PC-3 (cell line): ENCODE measurements around the gene RAB29. TPM values are rescaled to one million over a fixed set of nuclear protein-coding genes. Genes with fewer than 3 reads are reported as not detected.

Experiments
- ATAC-seq: fragments of 200-7000 bp; cut with Tn5 transposase; 2 replicates; pipeline ENCODE4 v1.9.1; 2020; ENCODE audit warnings: mild to moderate bottlenecking, moderate library complexity
- BruUV-seq: library from RNA; stranded (reverse); fragments of 400-500 nt; replicated peaks from 2 replicates; lab custom pipeline; 2021; lab: Mats Ljungman, UMichigan
- CTCF ChIA-PET: fragments of 300-600 bp; sonication (Branson Sonifier 250); formaldehyde crosslinking; loops from one replicate; lab custom pipeline; 2022; ENCODE audit warnings: antibody characterized with exemption; lab: Charles Lee
- POLR2A ChIA-PET: fragments of 300-600 bp; sonication (Branson Sonifier 250); formaldehyde crosslinking; loops from one replicate; lab custom pipeline; 2022; ENCODE audit warnings: antibody characterized with exemption; ENCODE audit not compliant: unreplicated experiment; lab: Charles Lee
- DNase-seq: peaks from one replicate; pipeline ENCODE4 v3.0.0-alpha.2; 2015
- H2AFZ ChIP-seq: fragments of 300-600 bp; sonication (generic); 2 replicates; pipeline ENCODE4 v1.6.0; 2016; ENCODE audit warnings: antibody characterized with exemption, low read length
- H3F3A ChIP-seq: fragments of 300-600 bp; sonication (generic); one replicate; pipeline ENCODE4 v1.6.0; 2017; ENCODE audit warnings: antibody characterized with exemption, low read length, control low read depth, mild to moderate bottlenecking; ENCODE audit not compliant: unreplicated experiment
- H3K27ac ChIP-seq: fragments of 300-600 bp; sonication (generic); 2 replicates; pipeline ENCODE4 v1.5.1; 2016; ENCODE audit warnings: mild to moderate bottlenecking, low read length
- H3K27me3 ChIP-seq: fragments of 300-600 bp; sonication (generic); 2 replicates; pipeline ENCODE4 v1.6.1; 2016; ENCODE audit warnings: low read length, mixed read lengths
- H3K36me3 ChIP-seq: fragments of 300-600 bp; sonication (generic); 2 replicates; pipeline ENCODE4 v1.6.1; 2016; ENCODE audit warnings: low read depth, mixed run types, low read length, mixed read lengths
- H3K4me1 ChIP-seq: fragments of 300-600 bp; sonication (generic); 2 replicates; pipeline ENCODE4 v1.5.1; 2016; ENCODE audit warnings: low read length; ENCODE audit not compliant: insufficient read depth
- H3K4me2 ChIP-seq: fragments of 300-600 bp; sonication (generic); 2 replicates; pipeline ENCODE4 v1.6.0; 2016; ENCODE audit warnings: low read length
- H3K4me3 ChIP-seq: fragments of 300-600 bp; sonication (generic); 2 replicates; pipeline ENCODE4 v1.5.1; 2016; ENCODE audit warnings: mild to moderate bottlenecking, low read length, mixed read lengths
- H3K79me2 ChIP-seq: fragments of 300-600 bp; sonication (generic); 2 replicates; pipeline ENCODE4 v1.6.1; 2017; ENCODE audit warnings: low read length, mixed read lengths
- H3K9ac ChIP-seq: fragments of 300-600 bp; sonication (generic); 2 replicates; pipeline ENCODE4 v1.6.0; 2016; ENCODE audit warnings: mild to moderate bottlenecking, low read length
- H3K9me2 ChIP-seq: fragments of 300-600 bp; sonication (generic); replicated peaks from 2 replicates; pipeline ENCODE4 v1.6.1; 2016; ENCODE audit warnings: mixed run types, low read length, mixed read lengths
- H3K9me3 ChIP-seq: fragments of 300-600 bp; sonication (generic); 2 replicates; pipeline ENCODE4 v1.6.1; 2016; ENCODE audit warnings: low read length, mixed read lengths
- H4K20me1 ChIP-seq: fragments of 300-600 bp; sonication (generic); 2 replicates; pipeline ENCODE4 v1.6.1; 2016; ENCODE audit warnings: low read length, mixed read lengths
- EZH2 ChIP-seq: fragments of 300-600 bp; sonication (generic); IDR thresholded peaks from one replicate; pipeline ENCODE4 v1.6.1; 2017; ENCODE audit warnings: antibody characterized with exemption, mild to moderate bottlenecking, low read length; ENCODE audit not compliant: unreplicated experiment
- EZH2phosphoT487 ChIP-seq: fragments of 300-600 bp; sonication (generic); IDR thresholded peaks from 2 replicates; pipeline ENCODE4 v1.6.1; 2018; ENCODE audit warnings: mild to moderate bottlenecking, antibody characterized with exemption, low read length, borderline replicate concordance
- intact Hi-C: fragments of 100-400 bp; cut with micrococcal nuclease; formaldehyde crosslinking; loops from 2 replicates; pipeline ENCODE4 v1.9.0; 2023
- total RNA-seq: library from RNA; depleted of rRNA; stranded (reverse); fragments of >200 nt; gene quantifications from 2 replicates; pipeline ENCODE4 v1.2.3, GENCODE V29; 2014; rRNA removed
- TF ChIP-seq, protein P1 (sequence below): fragments of 300-600 bp; sonication (generic); conservative IDR thresholded peaks from 2 replicates; pipeline ENCODE4 v1.5.1; 2017; ENCODE audit warnings: antibody characterized with exemption, low read depth, mild to moderate bottlenecking, low read length

RAB29 gene
- total RNA-seq, 1 experiment from 2014 or later = 7.4 TPM

- ChIA-PET POLR2A (no interaction called here), CTCF (no interaction called here)
- no peaks in the 10 kb centered on the region for H3K79me2 ChIP-seq
- DNase-seq (no peak), ATAC-seq (no peak)
- no peaks in the 10 kb centered on the region; the same call in 1 of the 2 replicates for H4K20me1 ChIP-seq
- H3K36me3 ChIP-seq = peaks cover 71% of the 10 kb centered on the region
- H3K27me3 ChIP-seq = no peaks in the 10 kb centered on the region
- no TSS peak for BruUV-seq
- no peak overlapping the region for H3K4me3 ChIP-seq
- no peak overlapping the region for H2AFZ ChIP-seq
- no peak overlapping the region for H3K4me2 ChIP-seq
- TF ChIP-seq EZH2 (no peak), EZH2phosphoT487 (no peak)
- TF ChIP-seq, protein P1, sequence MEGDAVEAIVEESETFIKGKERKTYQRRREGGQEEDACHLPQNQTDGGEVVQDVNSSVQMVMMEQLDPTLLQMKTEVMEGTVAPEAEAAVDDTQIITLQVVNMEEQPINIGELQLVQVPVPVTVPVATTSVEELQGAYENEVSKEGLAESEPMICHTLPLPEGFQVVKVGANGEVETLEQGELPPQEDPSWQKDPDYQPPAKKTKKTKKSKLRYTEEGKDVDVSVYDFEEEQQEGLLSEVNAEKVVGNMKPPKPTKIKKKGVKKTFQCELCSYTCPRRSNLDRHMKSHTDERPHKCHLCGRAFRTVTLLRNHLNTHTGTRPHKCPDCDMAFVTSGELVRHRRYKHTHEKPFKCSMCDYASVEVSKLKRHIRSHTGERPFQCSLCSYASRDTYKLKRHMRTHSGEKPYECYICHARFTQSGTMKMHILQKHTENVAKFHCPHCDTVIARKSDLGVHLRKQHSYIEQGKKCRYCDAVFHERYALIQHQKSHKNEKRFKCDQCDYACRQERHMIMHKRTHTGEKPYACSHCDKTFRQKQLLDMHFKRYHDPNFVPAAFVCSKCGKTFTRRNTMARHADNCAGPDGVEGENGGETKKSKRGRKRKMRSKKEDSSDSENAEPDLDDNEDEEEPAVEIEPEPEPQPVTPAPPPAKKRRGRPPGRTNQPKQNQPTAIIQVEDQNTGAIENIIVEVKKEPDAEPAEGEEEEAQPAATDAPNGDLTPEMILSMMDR = no peak
- no peak overlapping the region for H3K9ac ChIP-seq
- no peak overlapping the region for H3K27ac ChIP-seq
- intact Hi-C loops = no loop called here
- H3K4me1 ChIP-seq = peaks cover 9% of the 10 kb centered on the region; the same call in 1 of the 2 replicates
- H3K9me3 ChIP-seq = no peaks in the 10 kb centered on the region
- H3F3A ChIP-seq = no peaks in the 10 kb centered on the region
- no peaks in the 10 kb centered on the region for H3K9me2 ChIP-seq
These were observed 56.3 kb downstream of the RAB29 start for GRCh38 chr1:205719015-205719414.

Other genes with a start within 250 kb of the RAB29 start
- 16.3 and 16.4 TPM in 2 replicates for gene ELK4, start 143.5 kb downstream of the RAB29 start, total RNA-seq
- 33.2 and 37.6 TPM in 2 replicates for gene SLC45A3, start 95.0 kb downstream of the RAB29 start, total RNA-seq
- 101 and 122 TPM in 2 replicates for gene NUCKS1, start 25.3 kb downstream of the RAB29 start, total RNA-seq
- gene SLC41A1, start 37.7 kb upstream of the RAB29 start, total RNA-seq = 17.2 and 22.8 TPM in 2 replicates
- gene PM20D1, start 74.7 kb upstream of the RAB29 start, total RNA-seq = not detected in 2 replicates
- gene SLC26A9, start 168.0 kb upstream of the RAB29 start, total RNA-seq = not detected in 2 replicates
- gene RAB7B, start 227.9 kb upstream of the RAB29 start, total RNA-seq = not detected in 2 replicates
- gene CTSE, start 248.4 kb upstream of the RAB29 start, total RNA-seq = 0.51 TPM in 1 of 2 replicates, not detected in the other